T-cell (primary cell): ENCODE data around the gene TACR1. TPM values are rescaled to one million over a fixed set of nuclear protein-coding genes. Genes with fewer than 3 reads are reported as not detected.

ENCODE experiments used
- ATAC-seq, 4 experiments: fragments of 200-7000 bp in 3 of 4; fragments of 150-1000 bp in 1 of 4; cut with Tn5 transposase; replicated peaks in 1 of 4; 1 replicate in 3 of 4; 2 replicates in 1 of 4; pipeline ENCODE4 v1.10.0; 2021; ENCODE audit warnings: moderate library complexity in 3 of 4, mild to moderate bottlenecking in 2 of 4, moderate number of reproducible peaks in 1 of 4
- CTCF ChIA-PET, 2 donors: fragments of 300-600 bp; sonication (Branson Sonifier 250); formaldehyde crosslinking; loops; one replicate each; lab custom pipeline; 2022; ENCODE audit warnings: antibody characterized with exemption in 2 of 2; lab: Charles Lee
- POLR2A ChIA-PET, 2 donors: fragments of 300-600 bp; sonication (Branson Sonifier 250); formaldehyde crosslinking; loops; one replicate each; lab custom pipeline; 2022; ENCODE audit warnings: antibody characterized with exemption in 2 of 2; lab: Charles Lee
- DNase-seq, 35 experiments: peaks; one replicate each; pipeline versions ENCODE4 v3.0.0 to v3.0.0-alpha.2; 2013 to 2023
- H3K27ac ChIP-seq: one replicate; pipeline ENCODE4 v1.5.1; 2013; ENCODE audit warnings: low read length
- H3K27me3 ChIP-seq, 2 experiments: replicated peaks in 1 of 2; 1 replicate in 1 of 2; 2 replicates in 1 of 2; pipeline versions ENCODE4 v1.6.1 to v1.7.0; 2013; ENCODE audit warnings: low read length in 1 of 2, mixed read lengths in 1 of 2; ENCODE audit not compliant: control insufficient read depth in 2 of 2, insufficient read depth in 2 of 2; ENCODE audit errors: extremely low read depth in 1 of 2
- H3K36me3 ChIP-seq, 2 donors: 1 replicate in 1 of 2; 2 replicates in 1 of 2; pipeline versions ENCODE4 v1.6.1 to v1.7.0; 2013; ENCODE audit warnings: low read length in 1 of 2; ENCODE audit not compliant: control insufficient read depth in 2 of 2, insufficient read depth in 1 of 2; ENCODE audit errors: extremely low read depth in 1 of 2
- H3K4me1 ChIP-seq, 2 experiments: 1 replicate in 1 of 2; 2 replicates in 1 of 2; pipeline versions ENCODE4 v1.6.1 to v1.7.0; 2013; ENCODE audit warnings: low read length in 2 of 2, mixed read lengths in 1 of 2; ENCODE audit not compliant: insufficient read depth in 2 of 2, control insufficient read depth in 1 of 2; ENCODE audit errors: extremely low read depth in 1 of 2
- H3K4me3 ChIP-seq, 2 donors: 1 replicate in 1 of 2; 2 replicates in 1 of 2; pipeline versions ENCODE4 v1.5.1 to v1.7.0; 2013; ENCODE audit warnings: mild to moderate bottlenecking in 2 of 2, low read length in 1 of 2, moderate library complexity in 1 of 2; ENCODE audit not compliant: control insufficient read depth in 1 of 2; ENCODE audit errors: extremely low read depth in 1 of 2
- H3K9me3 ChIP-seq: 2 replicates; pipeline ENCODE4 v1.7.0; 2013
- H3K27ac Mint-ChIP-seq, 2 donors: one replicate each; pipeline ENCODE4 v1.8.0; 2020 to 2021; ENCODE audit warnings: mild to moderate bottlenecking in 2 of 2, mixed read lengths in 2 of 2
- H3K27me3 Mint-ChIP-seq, 2 donors: one replicate each; pipeline ENCODE4 v1.8.0; 2021 to 2022; ENCODE audit warnings: mixed read lengths in 2 of 2
- H3K36me3 Mint-ChIP-seq: one replicate; pipeline ENCODE4 v1.8.0; 2021; ENCODE audit warnings: mixed read lengths
- H3K4me1 Mint-ChIP-seq, 3 donors: one replicate each; pipeline ENCODE4 v1.8.0; 2020 to 2022; ENCODE audit warnings: mixed read lengths in 3 of 3, mild to moderate bottlenecking in 1 of 3
- H3K4me3 Mint-ChIP-seq, 3 donors: one replicate each; pipeline ENCODE4 v1.8.0; 2020 to 2022; ENCODE audit warnings: mild to moderate bottlenecking in 3 of 3, mixed read lengths in 3 of 3, moderate library complexity in 3 of 3
- H3K9me3 Mint-ChIP-seq, 3 donors: one replicate each; pipeline ENCODE4 v1.8.0; 2020 to 2022; ENCODE audit warnings: mixed read lengths in 3 of 3
- WGBS: methylation state at CpG from one replicate; pipeline ENCODE4 v1.1.5; 2013; ENCODE audit warnings: missing lambda C conversion rate; ENCODE audit not compliant: insufficient coverage; 5-methylcytosine and 5-hydroxymethylcytosine counted together
- total RNA-seq, 35 experiments: library from RNA in 6 of 35; stranded (reverse) in 6 of 35; fragments of 120-200 nt in 1 of 35; gene quantifications; one replicate each; pipeline versions ENCODE4 v1.2.1 to v1.2.4 and lab custom pipeline; 2013 to 2026

The TACR1 gene
- total RNA-seq, 5 donors from 2014 or later (not counting 1 experiment from before 2014, with no cell fraction given), result not detected

GRCh38 chr2:75133621-75134570 is 65.4 kb downstream of the TACR1 start:
- Mint-ChIP-seq H3K4me1 (no peaks in the 10 kb centered on the region), H3K27ac (no peak overlapping the region), H3K4me3 (no peak overlapping the region), H3K36me3 (no peaks in the 10 kb centered on the region), H3K9me3 (no peaks in the 10 kb centered on the region), H3K27me3 (peaks cover 0 to 4% of the 10 kb centered on the region in 2 donors)
- ChIA-PET CTCF (no interaction called here), POLR2A (no interaction called here)
- H3K4me1 ChIP-seq, result no peaks in the 10 kb centered on the region
- no peaks in the 10 kb centered on the region for H3K9me3 ChIP-seq
- no peak for ATAC-seq
- 73% methylated on average over 6 of the region's 9 CpGs for WGBS
- H3K27ac ChIP-seq, result no peak overlapping the region
- H3K36me3 ChIP-seq, result no peaks in the 10 kb centered on the region
- no peak overlapping the region for H3K4me3 ChIP-seq
- H3K27me3 ChIP-seq, result no peaks in the 10 kb centered on the region
- no peak for DNase-seq

GRCh38 chr2:75130171-75130570 is 69.1 kb downstream of the TACR1 start:
- no peaks in the 10 kb centered on the region for H3K36me3 ChIP-seq
- WGBS, result no CpG with 5 or more reads among the region's 1 CpG
- H3K4me1 ChIP-seq, result no peaks in the 10 kb centered on the region
- Mint-ChIP-seq H3K36me3 (no peaks in the 10 kb centered on the region), H3K27me3 (peaks cover 0 to 3% of the 10 kb centered on the region in 2 donors), H3K27ac (no peak overlapping the region), H3K9me3 (peaks cover 0 to 7% (median 4%) of the 10 kb centered on the region in 3 donors), H3K4me3 (no peak overlapping the region), H3K4me1 (no peaks in the 10 kb centered on the region)
- no peak overlapping the region for H3K27ac ChIP-seq
- CTCF ChIA-PET, result interaction anchor here in 1 of 2 donors (0.6 kb wide), 1 partner anchor 31 kb away, joined by 14 read pairs; no protein-coding TSS in a partner anchor
- H3K27me3 ChIP-seq, result no peaks in the 10 kb centered on the region
- ATAC-seq, result no peak
- no peaks in the 10 kb centered on the region for H3K9me3 ChIP-seq
- DNase-seq, result peak in 1 of 35 experiments; percentile 3
- POLR2A ChIA-PET, result no interaction called here
- H3K4me3 ChIP-seq, result no peak overlapping the region

GRCh38 chr2:75123876-75124275 is 75.4 kb downstream of the TACR1 start:
- Mint-ChIP-seq H3K9me3 (peaks cover 0 to 7% (median 4%) of the 10 kb centered on the region in 3 donors), H3K4me3 (no peak overlapping the region), H3K27me3 (peaks cover 0 to 3% of the 10 kb centered on the region in 2 donors), H3K27ac (no peak overlapping the region), H3K36me3 (no peaks in the 10 kb centered on the region), H3K4me1 (no peaks in the 10 kb centered on the region)
- H3K4me1 ChIP-seq, result no peaks in the 10 kb centered on the region
- DNase-seq, result no peak
- ChIA-PET POLR2A (no interaction called here), CTCF (no interaction called here)
- no peaks in the 10 kb centered on the region for H3K9me3 ChIP-seq
- H3K4me3 ChIP-seq, result no peak overlapping the region
- no peak for ATAC-seq
- no peak overlapping the region for H3K27ac ChIP-seq
- H3K36me3 ChIP-seq, result no peaks in the 10 kb centered on the region
- H3K27me3 ChIP-seq, result no peaks in the 10 kb centered on the region
- WGBS, result 84% methylated on average over 6 of the region's 6 CpGs

GRCh38 chr2:75113231-75113869 is 86.0 kb downstream of the TACR1 start:
- ChIA-PET POLR2A (interaction anchor here in 1 of 2 donors (0.7 kb wide), 1 partner anchor 55 kb away, joined by 6 read pairs; no protein-coding TSS in a partner anchor), CTCF (no interaction called here)
- Mint-ChIP-seq H3K27me3 (peaks cover 3% of the 10 kb centered on the region in 2 donors), H3K36me3 (no peaks in the 10 kb centered on the region), H3K9me3 (no peaks in the 10 kb centered on the region), H3K4me1 (no peaks in the 10 kb centered on the region), H3K4me3 (no peak overlapping the region), H3K27ac (no peak overlapping the region)
- no peak for DNase-seq
- ATAC-seq, result no peak
- Histone ChIP-seq H3K27me3 (no peaks in the 10 kb centered on the region), H3K4me3 (no peak overlapping the region), H3K4me1 (no peaks in the 10 kb centered on the region), H3K36me3 (no peaks in the 10 kb centered on the region), H3K9me3 (no peaks in the 10 kb centered on the region), H3K27ac (no peak overlapping the region)
- WGBS, result no CpG with 5 or more reads among the region's 4 CpGs

- H3K27me3 ChIP-seq, result no peaks in the 10 kb centered on the region
- no peak overlapping the region for H3K4me3 ChIP-seq
- H3K36me3 ChIP-seq, result no peaks in the 10 kb centered on the region
- Mint-ChIP-seq H3K27me3 (peaks cover 3% of the 10 kb centered on the region in 2 donors), H3K36me3 (no peaks in the 10 kb centered on the region), H3K9me3 (no peaks in the 10 kb centered on the region), H3K4me1 (no peaks in the 10 kb centered on the region), H3K27ac (no peak overlapping the region), H3K4me3 (no peak overlapping the region)
- ChIA-PET POLR2A (no interaction called here), CTCF (no interaction called here)
- 59% methylated on average over 7 of the region's 9 CpGs for WGBS
- H3K4me1 ChIP-seq, result no peaks in the 10 kb centered on the region
- no peaks in the 10 kb centered on the region for H3K9me3 ChIP-seq
- no peak for ATAC-seq
- H3K27ac ChIP-seq, result no peak overlapping the region
- no peak for DNase-seq
These were observed 90.3 kb downstream of the TACR1 start for GRCh38 chr2:75108937-75109482.

- Mint-ChIP-seq H3K36me3 (peaks cover 13% of the 10 kb centered on the region), H3K4me3 (no peak overlapping the region), H3K27me3 (peaks cover 2 to 3% of the 10 kb centered on the region in 2 donors), H3K4me1 (no peaks in the 10 kb centered on the region), H3K9me3 (peaks cover 4 to 5% (median 4%) of the 10 kb centered on the region in 3 donors), H3K27ac (no peak overlapping the region)
- DNase-seq, result no peak
- no peak for ATAC-seq
- H3K4me1 ChIP-seq, result no peaks in the 10 kb centered on the region
- WGBS, result no CpG with 5 or more reads among the region's 4 CpGs
- no peak overlapping the region for H3K27ac ChIP-seq
- no peaks in the 10 kb centered on the region for H3K36me3 ChIP-seq
- CTCF ChIA-PET, result no interaction called here
- H3K27me3 ChIP-seq, result no peaks in the 10 kb centered on the region
- H3K9me3 ChIP-seq, result no peaks in the 10 kb centered on the region
- no peak overlapping the region for H3K4me3 ChIP-seq
- POLR2A ChIA-PET, result no interaction called here
These were observed 97.3 kb downstream of the TACR1 start for GRCh38 chr2:75102011-75102410.
